HG03457 (cell line): Measurements from ENCODE around the gene GAB2.
"Not testable (repeated sequence)": the region's sequence is repeated elsewhere in the genome, so short reads cannot be mapped to it uniquely, and the experiment has no call there.

Experiments used
- ATAC-seq: cut with Tn5 transposase; IDR thresholded peaks from one replicate; pipeline ENCODE4 v1.9.1; 2021; ENCODE audit warnings: moderate number of reproducible peaks; ENCODE audit not compliant: unreplicated experiment

GAB2 gene

GRCh38 chr11:78318321-78319114 lies 99.1 kb downstream of the GAB2 start:
- no peak for ATAC-seq

- no peak for ATAC-seq
Measured at GRCh38 chr11:78315724-78316123, 101.9 kb downstream of the GAB2 start.

- no peak for ATAC-seq
Measured at GRCh38 chr11:78314762-78315161, 102.9 kb downstream of the GAB2 start.

GRCh38 chr11:78313898-78314297 lies 103.7 kb downstream of the GAB2 start:
- ATAC-seq: no peak

- ATAC-seq: no peak
Measured at GRCh38 chr11:78313181-78313795, 104.3 kb downstream of the GAB2 start.

GRCh38 chr11:78312712-78313111 lies 104.9 kb downstream of the GAB2 start:
- no peak for ATAC-seq

- ATAC-seq: no peak
Measured at GRCh38 chr11:78311702-78312371, 105.8 kb downstream of the GAB2 start.

- ATAC-seq: peak; percentile 70
Measured at GRCh38 chr11:78310500-78310909, 107.1 kb downstream of the GAB2 start.

GRCh38 chr11:78304201-78304600 lies 113.4 kb downstream of the GAB2 start:
- no peak for ATAC-seq

GRCh38 chr11:78300108-78300839 lies 117.3 kb downstream of the GAB2 start:
- no peak for ATAC-seq

GRCh38 chr11:78299000-78299710 lies 118.5 kb downstream of the GAB2 start:
- no peak for ATAC-seq

- no peak for ATAC-seq
Measured at GRCh38 chr11:78298291-78298771, 119.3 kb downstream of the GAB2 start.

- ATAC-seq: no peak
Measured at GRCh38 chr11:78295991-78296930, 121.4 kb downstream of the GAB2 start.

- ATAC-seq: no peak
Measured at GRCh38 chr11:78295347-78295746, 122.3 kb downstream of the GAB2 start.

- not testable (repeated sequence) for ATAC-seq
Measured at GRCh38 chr11:78294100-78294499, 123.5 kb downstream of the GAB2 start.

- ATAC-seq: no peak
Measured at GRCh38 chr11:78293536-78293935, 124.1 kb downstream of the GAB2 start.

- ATAC-seq: no peak
Measured at GRCh38 chr11:78292109-78292803, 125.4 kb downstream of the GAB2 start.

- no peak for ATAC-seq
Measured at GRCh38 chr11:78291503-78292108, 126.0 kb downstream of the GAB2 start.
